Body of pancreas (tissue), 4 donors: ENCODE measurements around the gene HS6ST3. TPM values are rescaled to one million over a fixed set of nuclear protein-coding genes. Genes with fewer than 3 reads are reported as not detected.

Experiments used
- ATAC-seq: fragments of 150-250 bp; one replicate; pipeline ENCODE4 v1.9.1; 2016
- DNase-seq, 4 donors: peaks; one replicate each; pipeline ENCODE4 v3.0.0-alpha.2; 2019
- H3K27ac ChIP-seq, 4 donors: fragments of 200-600 bp; sonication (generic); 1 replicate in 3 of 4; 2 replicates in 1 of 4; pipeline versions ENCODE4 v1.5.1 to v1.6.1; 2016 to 2019; ENCODE audit warnings: mild to moderate bottlenecking in 1 of 4, mixed read lengths in 1 of 4, moderate library complexity in 1 of 4
- H3K27me3 ChIP-seq, 2 donors: fragments of 200-600 bp; sonication (generic); one replicate each; pipeline ENCODE4 v1.6.0; 2016; ENCODE audit warnings: mild to moderate bottlenecking in 1 of 2
- H3K36me3 ChIP-seq, 2 donors: fragments of 200-600 bp; sonication (generic); replicated peaks in 1 of 2; 2 replicates each; pipeline ENCODE4 v1.5.1; 2016; ENCODE audit warnings: low read depth in 2 of 2; ENCODE audit not compliant: insufficient read depth in 1 of 2
- H3K4me1 ChIP-seq: fragments of 200-600 bp; sonication (generic); one replicate; pipeline ENCODE4 v1.6.0; 2016
- H3K4me3 ChIP-seq, 2 donors: fragments of 200-600 bp; sonication (generic); 1 replicate in 1 of 2; 2 replicates in 1 of 2; pipeline ENCODE4 v1.5.1; 2016 to 2019
- H3K9me3 ChIP-seq, 3 donors: fragments of 200-600 bp; sonication (generic); 1 replicate in 2 of 3; 2 replicates in 1 of 3; pipeline ENCODE4 v1.5.1; 2016
- CTCF ChIP-seq, 7 experiments: fragments of 450-650 bp in 4 of 7; fragments of 200-600 bp in 3 of 7; sonication (generic) in 3 of 7; IDR thresholded peaks; one replicate each; pipeline ENCODE4 v1.5.1; 2016 to 2019; ENCODE audit warnings: antibody characterized with exemption in 7 of 7
- POLR2A ChIP-seq, 3 donors: fragments of 450-650 bp; IDR thresholded peaks; one replicate each; pipeline ENCODE4 v1.6.1; 2016; ENCODE audit warnings: antibody characterized with exemption in 3 of 3, mild to moderate bottlenecking in 2 of 3
- WGBS, 2 donors: methylation state at CpG; one replicate each; pipeline ENCODE4 v1.1.5; 2017; 5-methylcytosine and 5-hydroxymethylcytosine counted together
- intact Hi-C: fragments of 100-400 bp; cut with DNase I; formaldehyde crosslinking; loops from one replicate; pipeline ENCODE4 v1.15.1; 2023
- total RNA-seq, 2 donors: library from RNA; depleted of rRNA; stranded (reverse); fragments of >200 nt; gene quantifications; one replicate each; pipeline ENCODE4 v1.1.0, GENCODE V29; 2016

Gene HS6ST3
- total RNA-seq, 2 donors from 2014 or later: 1.3 to 2.3 TPM

GRCh38 chr13:96198038-96198437, 108.1 kb downstream of the HS6ST3 start:
- ATAC-seq (no peak), DNase-seq (no peak)
- H3K27me3 ChIP-seq: no peaks in the 10 kb centered on the region
- H3K4me1 ChIP-seq: no peaks in the 10 kb centered on the region
- H3K4me3 ChIP-seq: no peak overlapping the region
- TF ChIP-seq POLR2A (IDR thresholded peaks at IDR 0.05): no peak
- no peak overlapping the region for H3K27ac ChIP-seq
- no peaks in the 10 kb centered on the region for H3K36me3 ChIP-seq
- H3K9me3 ChIP-seq: no peaks in the 10 kb centered on the region
- 64 to 84% methylated on average over 5 of the region's 5 CpGs for WGBS, 2 donors
- intact Hi-C loops: no loop called here

- H3K27me3 ChIP-seq: no peaks in the 10 kb centered on the region
- TF ChIP-seq POLR2A (IDR thresholded peaks at IDR 0.05) (no peak), CTCF (IDR thresholded peaks at IDR 0.05) (no peak)
- no peaks in the 10 kb centered on the region for H3K36me3 ChIP-seq
- WGBS, 2 donors: 92 to 93% methylated on average over 3 of the region's 3 CpGs
- H3K27ac ChIP-seq: no peak overlapping the region
- no peaks in the 10 kb centered on the region for H3K9me3 ChIP-seq
- ATAC-seq (no peak), DNase-seq (no peak)
- H3K4me1 ChIP-seq: no peaks in the 10 kb centered on the region
- intact Hi-C loops: no loop called here
- H3K4me3 ChIP-seq: no peak overlapping the region
These were observed 109.4 kb downstream of the HS6ST3 start for GRCh38 chr13:96199315-96199714.

GRCh38 chr13:96200810-96201209, 110.9 kb downstream of the HS6ST3 start:
- H3K27ac ChIP-seq: no peak overlapping the region

GRCh38 chr13:96202315-96202714, 112.4 kb downstream of the HS6ST3 start:
- no peak for TF ChIP-seq POLR2A (IDR thresholded peaks at IDR 0.05)
- no peak for TF ChIP-seq CTCF (IDR thresholded peaks at IDR 0.05)
- no peak for ATAC-seq
- intact Hi-C loops: no loop called here
- Histone ChIP-seq H3K4me3 (no peak overlapping the region), H3K4me1 (no peaks in the 10 kb centered on the region), H3K36me3 (no peaks in the 10 kb centered on the region), H3K9me3 (no peaks in the 10 kb centered on the region), H3K27ac (no peak overlapping the region), H3K27me3 (no peaks in the 10 kb centered on the region)
- no peak for DNase-seq
- WGBS, 2 donors: 83 to 91% methylated on average over 5 of the region's 5 CpGs

More at GRCh38 chr13:96200810-96201209, 110.9 kb downstream of the HS6ST3 start:
- ATAC-seq: no peak
- no peaks in the 10 kb centered on the region for H3K27me3 ChIP-seq
- intact Hi-C loops: no loop called here
- no peak for TF ChIP-seq CTCF (IDR thresholded peaks at IDR 0.05)
- TF ChIP-seq POLR2A (IDR thresholded peaks at IDR 0.05): no peak
- no peaks in the 10 kb centered on the region for H3K36me3 ChIP-seq
- no peaks in the 10 kb centered on the region for H3K4me1 ChIP-seq
- no peak for DNase-seq
- H3K4me3 ChIP-seq: no peak overlapping the region
- 67 to 71% methylated on average over 6 of the region's 6 CpGs for WGBS, 2 donors
- no peaks in the 10 kb centered on the region for H3K9me3 ChIP-seq

GRCh38 chr13:96203471-96203870, 113.6 kb downstream of the HS6ST3 start:
- Histone ChIP-seq H3K27ac (no peak overlapping the region), H3K9me3 (no peaks in the 10 kb centered on the region), H3K4me1 (no peaks in the 10 kb centered on the region), H3K27me3 (no peaks in the 10 kb centered on the region), H3K36me3 (no peaks in the 10 kb centered on the region), H3K4me3 (no peak overlapping the region)
- TF ChIP-seq POLR2A (IDR thresholded peaks at IDR 0.05): no peak
- no peak for TF ChIP-seq CTCF (IDR thresholded peaks at IDR 0.05)
- intact Hi-C loops: no loop called here
- 88 to 92% methylated on average over 2 of the region's 2 CpGs for whole genome bisulfite sequencing, 2 donors
- DNase-seq (no peak), ATAC-seq (no peak)
